DMS 273 (cell line): ENCODE results near the gene KRTAP9-6.
"Not testable (repeated sequence)": the region's sequence is repeated elsewhere in the genome, so short reads cannot be mapped to it uniquely, and the experiment has no call there.

ENCODE experiments used
- DNase-seq: peaks from one replicate; lab custom pipeline; 2025; ENCODE audit not compliant: unreplicated experiment; lab: John Stamatoyannopoulos, UW

KRTAP9-6 gene

GRCh38 chr17:41267711-41268110 lies 2.5 kb downstream of the KRTAP9-6 start:
- DNase-seq, result no peak

DNA sequence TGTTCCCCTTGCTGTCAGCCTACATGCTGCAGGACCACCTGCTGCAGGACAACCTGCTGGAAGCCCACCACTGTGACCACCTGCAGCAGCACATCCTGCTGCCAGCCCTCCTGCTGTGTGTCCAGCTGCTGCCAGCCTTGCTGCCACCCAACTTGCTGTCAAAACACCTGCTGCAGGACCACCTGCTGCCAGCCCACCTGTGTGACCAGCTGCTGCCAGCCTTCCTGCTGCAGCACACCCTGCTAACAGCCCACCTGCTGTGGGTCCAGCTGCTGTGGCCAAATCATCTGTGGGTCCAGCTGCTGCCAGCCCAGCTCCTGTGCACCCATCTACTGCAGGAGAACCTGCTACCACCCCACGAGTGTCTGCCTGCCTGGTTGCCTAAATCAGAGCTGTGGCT lies 6.1 kb downstream of the KRTAP9-6 start:
- DNase-seq, result not testable (repeated sequence)

- no peak for DNase-seq
Observed at GRCh38 chr17:41271858-41272257, 6.7 kb downstream of the KRTAP9-6 start.

DNA sequence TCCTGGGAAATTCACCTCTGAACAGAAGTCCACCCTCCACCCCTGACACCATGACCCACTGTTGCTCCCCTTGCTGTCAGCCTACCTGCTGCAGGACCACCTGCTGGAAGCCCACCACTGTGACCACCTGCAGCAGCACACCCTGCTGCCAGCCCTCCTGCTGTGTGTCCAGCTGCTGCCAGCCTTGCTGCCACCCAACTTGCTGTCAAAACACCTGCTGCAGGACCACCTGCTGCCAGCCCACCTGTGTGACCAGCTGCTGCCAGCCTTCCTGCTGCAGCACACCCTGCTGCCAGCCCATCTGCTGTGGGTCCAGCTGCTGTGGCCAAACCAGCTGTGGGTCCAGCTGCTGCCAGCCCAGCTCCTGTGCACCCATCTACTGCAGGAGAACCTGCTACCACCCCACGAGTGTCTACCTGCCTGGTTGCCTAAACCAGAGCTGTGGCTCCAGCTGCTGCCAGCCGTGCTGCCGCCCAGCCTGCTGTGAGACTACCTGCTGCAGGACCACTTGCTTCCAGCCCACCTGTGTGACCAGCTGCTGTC lies 10.5 kb downstream of the KRTAP9-6 start, which contains the start of gene KRTAP9-7:
Gene KRTAP9-7 (plus strand): TSS at position 51 of the 543 bp plus-strand sequence. CDS start 0 bp downstream, at position 51.
- not testable (repeated sequence) for DNase-seq

- DNase-seq, result no peak
Observed at GRCh38 chr17:41278176-41278955, 13.2 kb downstream of the KRTAP9-6 start.

DNA sequence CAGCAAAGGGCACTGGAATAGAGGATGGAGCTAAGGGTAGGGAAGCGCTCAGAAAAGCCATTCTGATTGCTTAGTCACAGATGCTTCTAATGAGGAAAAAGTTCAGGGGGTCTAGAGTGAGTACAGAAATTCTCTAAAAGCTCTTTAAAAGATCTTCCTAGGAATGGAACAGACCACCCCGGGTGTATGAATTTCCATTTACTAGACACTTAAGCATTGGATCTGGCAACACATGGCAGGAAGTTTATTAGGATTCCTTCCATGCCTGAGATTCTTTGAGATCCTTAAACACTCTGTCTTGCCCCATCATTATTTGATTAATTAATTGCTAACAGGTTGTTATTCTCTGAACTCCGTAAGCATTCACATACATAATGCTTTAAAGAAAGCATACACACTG lies 18.9 kb downstream of the KRTAP9-6 start:
- no peak for DNase-seq

DNA sequence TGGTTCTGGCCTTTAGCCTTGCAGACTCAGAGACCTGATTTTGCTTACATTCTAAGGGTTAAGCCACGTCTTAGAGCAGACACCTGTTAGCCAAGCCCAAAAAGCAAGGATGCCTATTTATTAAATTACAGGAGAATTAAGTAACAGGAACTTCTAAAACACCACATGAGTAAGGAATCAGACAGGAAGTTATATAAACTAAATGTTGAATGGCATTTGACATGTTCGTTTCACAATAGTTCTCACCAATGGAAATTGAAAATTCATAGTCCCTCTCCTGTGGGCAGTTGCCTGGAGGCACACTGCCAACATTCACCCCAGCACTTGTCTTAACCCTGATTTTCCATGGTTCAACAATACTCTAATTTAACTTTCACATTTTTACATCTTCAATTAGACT lies 19.4 kb downstream of the KRTAP9-6 start:
- DNase-seq, result no peak

GRCh38 chr17:41287050-41287449 lies 21.9 kb downstream of the KRTAP9-6 start:
- no peak for DNase-seq

GRCh38 chr17:41294016-41294415 lies 28.8 kb downstream of the KRTAP9-6 start:
- DNase-seq, result no peak

GRCh38 chr17:41296846-41297245 lies 31.7 kb downstream of the KRTAP9-6 start:
- DNase-seq, result peak; percentile 22

- DNase-seq, result no peak
Observed at GRCh38 chr17:41298458-41299135, 33.4 kb downstream of the KRTAP9-6 start.

DNA sequence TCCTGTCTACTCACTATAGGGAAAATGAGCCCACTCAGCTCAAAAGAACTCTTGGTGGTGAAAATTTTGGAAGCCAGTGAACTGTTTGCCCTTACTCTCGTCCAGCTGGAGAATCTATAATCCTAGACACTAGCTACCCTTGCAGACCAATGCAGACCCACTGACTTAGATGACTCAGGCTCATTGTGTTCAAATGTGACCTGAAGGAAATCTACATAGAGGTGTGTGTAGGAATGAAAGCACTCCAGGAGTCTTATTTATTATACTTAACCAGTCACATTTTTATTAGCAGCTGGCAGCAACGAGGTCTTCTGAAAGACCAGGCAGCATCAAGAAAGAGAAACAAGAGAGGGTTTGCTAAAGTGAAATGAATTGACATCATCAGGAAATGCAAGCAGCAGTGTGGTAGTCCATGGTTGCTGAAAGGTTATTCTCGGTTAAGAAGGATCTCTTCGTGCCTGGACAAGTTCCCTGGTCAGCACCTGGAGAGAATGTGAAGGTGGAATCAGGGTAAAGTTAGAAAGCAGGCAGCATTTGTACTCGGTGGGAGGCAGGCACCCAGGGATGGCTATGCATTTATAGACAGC lies 36.1 kb downstream of the KRTAP9-6 start:
- no peak for DNase-seq

- peak; percentile 81 for DNase-seq
Observed at GRCh38 chr17:41301916-41302901, 37.0 kb downstream of the KRTAP9-6 start, which contains the start of gene KRTAP29-1. Gene KRTAP29-1 (minus strand): TSS chr17:41302851. CDS start chr17:41302851, 0 bp downstream.

DNA sequence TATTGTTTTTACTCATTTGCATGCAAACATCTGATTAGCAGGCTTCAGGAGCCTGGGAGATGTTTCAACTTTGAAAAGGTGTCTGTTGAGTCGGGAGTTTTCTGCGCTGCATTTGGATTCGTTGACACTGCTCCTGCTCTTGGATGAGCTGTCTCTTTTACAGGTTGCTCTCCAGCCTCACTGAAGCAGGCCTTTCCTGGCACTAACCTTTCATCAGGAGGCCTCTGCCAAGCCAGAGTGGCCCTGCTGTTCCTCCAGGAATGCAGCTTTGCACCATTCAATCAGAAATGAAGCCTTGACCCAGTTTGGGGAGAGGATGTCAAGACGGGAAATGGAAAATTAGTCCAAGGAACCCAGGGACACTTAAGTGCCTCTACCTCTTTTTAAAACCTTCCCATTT lies 37.8 kb downstream of the KRTAP9-6 start:
- DNase-seq, result no peak

DNA sequence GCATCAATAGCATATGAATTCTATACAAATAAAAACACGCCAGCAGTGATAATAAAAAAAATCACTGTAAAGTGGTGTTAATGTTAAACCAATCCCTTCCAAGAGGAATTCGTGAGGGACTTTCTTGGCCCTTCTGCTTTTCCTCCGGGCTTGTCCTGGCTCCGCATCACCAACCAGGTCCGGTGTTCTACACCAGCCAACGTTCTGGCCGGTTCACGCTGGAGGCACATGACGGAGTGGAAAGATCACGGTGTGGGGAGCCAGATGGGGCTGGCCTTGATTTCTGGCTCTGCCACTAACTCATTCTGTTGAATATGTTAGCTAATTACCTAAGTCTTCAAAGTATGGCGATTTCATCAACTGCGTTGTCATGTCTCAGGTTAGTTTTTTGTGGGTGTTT lies 38.9 kb downstream of the KRTAP9-6 start:
- no peak for DNase-seq

DNA sequence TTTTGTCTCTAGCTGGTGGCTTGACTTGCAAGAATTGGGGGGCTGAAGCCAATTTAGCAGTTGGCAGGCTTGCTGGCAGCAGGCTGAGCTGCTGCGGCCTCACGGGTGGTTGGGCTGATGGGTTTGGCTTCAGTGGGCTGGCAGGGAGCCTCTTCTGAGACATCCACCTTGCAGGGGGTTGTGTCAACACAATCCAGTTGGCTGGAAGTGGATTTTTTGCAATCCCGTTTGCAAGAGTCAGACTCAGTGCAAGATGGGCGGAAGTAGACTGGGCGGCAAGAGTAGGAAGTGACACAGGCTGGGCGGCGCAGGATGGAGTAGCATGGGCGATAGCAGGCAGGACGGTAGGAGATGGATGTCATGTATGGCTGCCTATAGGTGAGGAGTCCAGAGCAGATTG lies 42.5 kb downstream of the KRTAP9-6 start:
- DNase-seq, result peak; percentile 91

GRCh38 chr17:41308251-41308917 lies 43.2 kb downstream of the KRTAP9-6 start:
- DNase-seq, result peak; percentile 96

GRCh38 chr17:41308918-41309359 lies 43.8 kb downstream of the KRTAP9-6 start, which contains the start of gene KRTAP16-1:
Gene KRTAP16-1 (minus strand): TSS chr17:41309309. CDS start chr17:41309253, 56 bp downstream.
- DNase-seq, result no peak

GRCh38 chr17:41311111-41311510 lies 45.9 kb downstream of the KRTAP9-6 start:
- no peak for DNase-seq
